Neural progenitor cell (in vitro differentiated cells): Measurements from ENCODE around the gene CORIN. TPM values are rescaled to one million over a fixed set of nuclear protein-coding genes. Genes with fewer than 3 reads are reported as not detected.

Experiments
- DNase-seq: peaks from one replicate; pipeline ENCODE4 v3.0.0-alpha.2; 2016; ENCODE audit warnings: low spot score
- H2AFZ ChIP-seq: fragments of 200-600 bp; sonication (generic); replicated peaks from 2 replicates; pipeline ENCODE4 v1.6.1; 2016; ENCODE audit warnings: antibody characterized with exemption
- H3F3A ChIP-seq: fragments of 200-600 bp; sonication (generic); 2 replicates; pipeline ENCODE4 v1.6.1; 2016; ENCODE audit warnings: antibody characterized with exemption, low read depth
- H3K27ac ChIP-seq: fragments of 200-600 bp; sonication (generic); 2 replicates; pipeline ENCODE4 v1.5.1; 2016; ENCODE audit warnings: mild to moderate bottlenecking
- H3K27me3 ChIP-seq: fragments of 200-600 bp; sonication (generic); 2 replicates; pipeline ENCODE4 v1.6.1; 2016; ENCODE audit warnings: mild to moderate bottlenecking, moderate library complexity
- H3K36me3 ChIP-seq: fragments of 200-600 bp; sonication (generic); 2 replicates; pipeline ENCODE4 v1.5.1; 2016
- H3K4me1 ChIP-seq: fragments of 200-600 bp; sonication (generic); 2 replicates; pipeline ENCODE4 v1.6.1; 2016; ENCODE audit warnings: mixed run types
- H3K4me2 ChIP-seq: fragments of 200-600 bp; sonication (generic); 2 replicates; pipeline ENCODE4 v1.6.1; 2016
- H3K4me3 ChIP-seq: fragments of 200-600 bp; sonication (generic); 2 replicates; pipeline ENCODE4 v1.5.1; 2016
- H3K79me2 ChIP-seq: fragments of 200-600 bp; sonication (generic); 2 replicates; pipeline ENCODE4 v1.6.1; 2016; ENCODE audit warnings: low read depth
- H3K9ac ChIP-seq: fragments of 200-600 bp; sonication (generic); 2 replicates; pipeline ENCODE4 v1.6.1; 2016
- H3K9me3 ChIP-seq: fragments of 200-600 bp; sonication (generic); 2 replicates; pipeline ENCODE4 v1.5.1; 2016; ENCODE audit warnings: low read depth
- H4K20me1 ChIP-seq: fragments of 200-600 bp; sonication (generic); 2 replicates; pipeline ENCODE4 v1.6.1; 2016; ENCODE audit warnings: low read depth
- H3K27ac Mint-ChIP-seq: 3 replicates; pipeline ENCODE4 v1.8.0; 2021; ENCODE audit warnings: mixed read lengths
- H3K27me3 Mint-ChIP-seq: 2 replicates; pipeline ENCODE4 v1.8.0; 2022; ENCODE audit warnings: low read depth, mild to moderate bottlenecking, inconsistent platforms, moderate library complexity, mixed read lengths; ENCODE audit not compliant: insufficient read depth
- H3K36me3 Mint-ChIP-seq: 3 replicates; pipeline ENCODE4 v1.8.0; 2021; ENCODE audit warnings: mixed read lengths
- H3K4me1 Mint-ChIP-seq: 3 replicates; pipeline ENCODE4 v1.8.0; 2021; ENCODE audit warnings: mixed read lengths
- H3K4me3 Mint-ChIP-seq: 3 replicates; pipeline ENCODE4 v1.8.0; 2021; ENCODE audit warnings: mild to moderate bottlenecking, moderate library complexity, mixed read lengths
- H3K9me3 Mint-ChIP-seq: 3 replicates; pipeline ENCODE4 v1.8.0; 2020; ENCODE audit warnings: mixed read lengths
- EZH2 ChIP-seq: fragments of 200-600 bp; sonication (generic); IDR thresholded peaks from 2 replicates; pipeline ENCODE4 v1.6.1; 2017; ENCODE audit warnings: antibody characterized with exemption, mild to moderate bottlenecking, moderate library complexity
- EZH2phosphoT487 ChIP-seq: fragments of 200-600 bp; sonication (generic); IDR thresholded peaks from 2 replicates; pipeline ENCODE4 v1.6.1; 2017; ENCODE audit warnings: antibody characterized with exemption
- total RNA-seq: library from RNA; depleted of rRNA; stranded (reverse); fragments of >200 nt; gene quantifications from 2 replicates; pipeline ENCODE4 v1.2.3, GENCODE V29; 2015; ENCODE audit warnings: low replicate concordance
- TF ChIP-seq, protein P1 (sequence below): fragments of 200-600 bp; sonication (generic); IDR thresholded peaks from 2 replicates; pipeline ENCODE4 v1.5.1; 2017; ENCODE audit warnings: antibody characterized with exemption, mild to moderate bottlenecking

CORIN gene
- total RNA-seq, 1 donor from 2014 or later = not detected

DNA sequence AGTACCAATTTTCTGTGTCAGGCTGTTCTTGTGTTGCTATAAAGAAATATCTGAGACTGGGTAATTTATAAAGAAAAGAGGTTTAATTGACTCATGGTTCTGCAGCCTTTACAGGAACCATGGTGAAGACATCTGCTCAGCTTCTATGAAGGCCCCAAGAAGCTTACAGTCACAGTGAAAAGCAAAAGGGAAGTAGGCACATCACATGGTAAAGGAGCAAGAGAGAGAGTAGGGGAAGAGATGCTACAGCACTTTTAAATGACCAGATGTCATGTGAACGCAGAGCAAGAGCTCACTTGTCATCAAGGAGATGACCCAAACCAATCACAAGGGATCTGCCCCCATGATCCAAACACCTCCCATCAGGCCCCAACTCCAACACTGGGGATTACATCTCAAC, 178.5 kb downstream of the CORIN start:
- Histone ChIP-seq H3K27ac (no peak overlapping the region), H3K4me3 (no peak overlapping the region), H3K4me2 (no peak overlapping the region), H3K4me1 (no peaks in the 10 kb centered on the region), H2AFZ (no peak overlapping the region), H3K79me2 (no peaks in the 10 kb centered on the region), H3F3A (no peaks in the 10 kb centered on the region), H3K36me3 (no peaks in the 10 kb centered on the region), H4K20me1 (no peaks in the 10 kb centered on the region), H3K9me3 (no peaks in the 10 kb centered on the region), H3K27me3 (no peaks in the 10 kb centered on the region), H3K9ac (no peak overlapping the region)
- TF ChIP-seq EZH2 (no peak), EZH2phosphoT487 (no peak)
- TF ChIP-seq, protein P1, sequence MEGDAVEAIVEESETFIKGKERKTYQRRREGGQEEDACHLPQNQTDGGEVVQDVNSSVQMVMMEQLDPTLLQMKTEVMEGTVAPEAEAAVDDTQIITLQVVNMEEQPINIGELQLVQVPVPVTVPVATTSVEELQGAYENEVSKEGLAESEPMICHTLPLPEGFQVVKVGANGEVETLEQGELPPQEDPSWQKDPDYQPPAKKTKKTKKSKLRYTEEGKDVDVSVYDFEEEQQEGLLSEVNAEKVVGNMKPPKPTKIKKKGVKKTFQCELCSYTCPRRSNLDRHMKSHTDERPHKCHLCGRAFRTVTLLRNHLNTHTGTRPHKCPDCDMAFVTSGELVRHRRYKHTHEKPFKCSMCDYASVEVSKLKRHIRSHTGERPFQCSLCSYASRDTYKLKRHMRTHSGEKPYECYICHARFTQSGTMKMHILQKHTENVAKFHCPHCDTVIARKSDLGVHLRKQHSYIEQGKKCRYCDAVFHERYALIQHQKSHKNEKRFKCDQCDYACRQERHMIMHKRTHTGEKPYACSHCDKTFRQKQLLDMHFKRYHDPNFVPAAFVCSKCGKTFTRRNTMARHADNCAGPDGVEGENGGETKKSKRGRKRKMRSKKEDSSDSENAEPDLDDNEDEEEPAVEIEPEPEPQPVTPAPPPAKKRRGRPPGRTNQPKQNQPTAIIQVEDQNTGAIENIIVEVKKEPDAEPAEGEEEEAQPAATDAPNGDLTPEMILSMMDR = no peak
- no peak for DNase-seq
- H3K36me3 Mint-ChIP-seq = no peaks in the 10 kb centered on the region
- H3K4me1 Mint-ChIP-seq = no peaks in the 10 kb centered on the region
- H3K27me3 Mint-ChIP-seq = no peaks in the 10 kb centered on the region
- no peak overlapping the region for H3K27ac Mint-ChIP-seq
- peaks cover 3% of the 10 kb centered on the region for H3K9me3 Mint-ChIP-seq
- H3K4me3 Mint-ChIP-seq = no peak overlapping the region

DNA sequence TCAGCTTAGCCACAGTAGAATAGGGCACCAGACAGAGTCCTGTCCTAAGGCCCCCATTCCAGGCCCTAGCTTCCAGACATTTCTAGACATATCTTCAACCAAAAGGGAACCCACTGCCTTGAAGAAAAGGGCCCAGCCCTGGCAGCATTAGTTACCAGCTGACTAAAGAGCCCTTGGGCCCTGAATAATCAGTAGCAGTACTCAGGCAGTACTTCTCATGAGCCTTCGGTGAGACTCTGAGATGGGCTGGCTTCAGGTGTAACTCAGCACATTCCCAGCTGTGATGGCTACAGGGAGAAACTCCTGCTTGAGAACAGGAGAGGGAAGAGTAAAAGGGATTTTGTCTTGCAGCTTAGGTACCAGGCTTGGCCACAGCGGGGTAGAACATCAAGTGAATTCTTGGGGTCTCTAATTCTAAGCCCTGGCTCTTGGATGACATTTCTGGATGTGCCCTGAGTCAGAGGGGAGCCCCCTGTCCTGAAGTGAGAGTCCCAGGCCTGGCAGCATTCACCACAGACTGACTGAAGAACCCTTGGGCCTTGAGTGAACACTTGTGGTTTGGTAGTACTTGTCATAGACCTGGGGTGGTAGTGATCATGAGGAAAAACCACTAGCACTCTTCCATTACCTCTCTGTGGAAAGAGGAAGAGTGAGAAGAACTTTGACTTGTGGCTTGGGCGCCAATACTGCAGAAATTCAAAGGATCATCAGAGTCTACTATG, 182.7 kb downstream of the CORIN start:
- no peak for DNase-seq
- Histone ChIP-seq H3K27ac (no peak overlapping the region), H3K27me3 (no peaks in the 10 kb centered on the region), H3K79me2 (no peaks in the 10 kb centered on the region), H3K4me1 (no peaks in the 10 kb centered on the region), H3K9ac (no peak overlapping the region), H3K4me3 (no peak overlapping the region), H4K20me1 (no peaks in the 10 kb centered on the region), H3K4me2 (no peak overlapping the region), H2AFZ (no peak overlapping the region), H3F3A (no peaks in the 10 kb centered on the region), H3K9me3 (no peaks in the 10 kb centered on the region), H3K36me3 (no peaks in the 10 kb centered on the region)
- H3K36me3 Mint-ChIP-seq = no peaks in the 10 kb centered on the region
- H3K27me3 Mint-ChIP-seq = no peaks in the 10 kb centered on the region
- H3K4me1 Mint-ChIP-seq = no peaks in the 10 kb centered on the region
- H3K4me3 Mint-ChIP-seq = no peak overlapping the region
- H3K27ac Mint-ChIP-seq = no peak overlapping the region
- peaks cover 3% of the 10 kb centered on the region for H3K9me3 Mint-ChIP-seq
- TF ChIP-seq EZH2phosphoT487 (no peak), EZH2 (no peak)
- TF ChIP-seq, protein P1 = no peak

DNA sequence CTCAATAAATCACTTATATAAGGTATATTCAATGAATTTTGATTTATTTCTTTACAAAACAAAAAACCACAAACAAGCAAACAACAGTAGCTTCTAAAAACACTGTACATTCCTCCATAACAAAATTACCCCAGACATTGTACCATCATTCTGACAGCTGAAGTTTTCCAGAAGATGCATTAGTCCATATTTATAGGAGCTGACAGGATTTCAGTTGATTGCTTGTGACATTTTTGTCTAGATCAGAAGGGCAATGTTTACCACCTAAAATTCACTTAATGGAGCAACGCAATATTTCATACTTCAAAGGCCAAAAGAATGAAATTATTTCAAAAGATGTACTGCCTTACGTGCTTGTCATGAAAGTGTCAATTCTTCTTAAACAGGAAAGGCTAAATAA, 185.8 kb downstream of the CORIN start:
- no peak overlapping the region for H3K27ac ChIP-seq
- DNase-seq = no peak

More for the DNA sequence above, 185.8 kb downstream of the CORIN start:
- H3K4me3 Mint-ChIP-seq = no peak overlapping the region
- no peaks in the 10 kb centered on the region for H3K9me3 ChIP-seq
- no peak overlapping the region for H3K9ac ChIP-seq
- H3F3A ChIP-seq = no peaks in the 10 kb centered on the region
- H3K27ac Mint-ChIP-seq = no peak overlapping the region
- no peaks in the 10 kb centered on the region for H3K9me3 Mint-ChIP-seq
- no peaks in the 10 kb centered on the region for H3K79me2 ChIP-seq
- H3K4me1 ChIP-seq = no peaks in the 10 kb centered on the region
- H3K27me3 Mint-ChIP-seq = no peaks in the 10 kb centered on the region
- no peak overlapping the region for H3K4me2 ChIP-seq
- H3K36me3 ChIP-seq = no peaks in the 10 kb centered on the region
- H3K27me3 ChIP-seq = no peaks in the 10 kb centered on the region
- no peak overlapping the region for H3K4me3 ChIP-seq
- H3K36me3 Mint-ChIP-seq = no peaks in the 10 kb centered on the region
- H2AFZ ChIP-seq = no peak overlapping the region
- H3K4me1 Mint-ChIP-seq = no peaks in the 10 kb centered on the region
- no peaks in the 10 kb centered on the region for H4K20me1 ChIP-seq
- TF ChIP-seq EZH2 (no peak), EZH2phosphoT487 (no peak)
- TF ChIP-seq, protein P1 = no peak
